Measurements from ENCODE around the gene DNAI1.

DNAI1 gene

GRCh38 chr9:34541540-34541939, 82.9 kb downstream of the DNAI1 start:
- no peak for DNase-seq (ENCODE audit: low read depth in 2 of 2)

GRCh38 chr9:34544035-34544434, 85.4 kb downstream of the DNAI1 start:
- DNase-seq (ENCODE audit: low read depth in 2 of 2), result no peak

- no peak for DNase-seq (ENCODE audit: low read depth in 2 of 2)
These were observed 86.9 kb downstream of the DNAI1 start for GRCh38 chr9:34545497-34545896.

- no peak for DNase-seq (ENCODE audit: low read depth in 2 of 2)
These were observed 87.7 kb downstream of the DNAI1 start for GRCh38 chr9:34546102-34546833.

- DNase-seq (ENCODE audit: low read depth in 2 of 2), result peak in 1 of 2 donors; percentile 24
These were observed 88.5 kb downstream of the DNAI1 start for GRCh38 chr9:34546834-34547827.

- DNase-seq (ENCODE audit: low read depth in 2 of 2), result no peak
These were observed 89.5 kb downstream of the DNAI1 start for GRCh38 chr9:34547960-34548611.

GRCh38 chr9:34549407-34549732, 90.8 kb downstream of the DNAI1 start:
- no peak for DNase-seq (ENCODE audit: low read depth in 2 of 2)

GRCh38 chr9:34550016-34550680, 91.5 kb downstream of the DNAI1 start:
- no peak for DNase-seq (ENCODE audit: low read depth in 2 of 2)

- DNase-seq (ENCODE audit: low read depth in 2 of 2), result no peak
These were observed 92.2 kb downstream of the DNAI1 start for GRCh38 chr9:34550681-34551270.

- no peak for DNase-seq (ENCODE audit: low read depth in 2 of 2)
These were observed 93.4 kb downstream of the DNAI1 start for GRCh38 chr9:34551751-34552605.

- DNase-seq (ENCODE audit: low read depth in 2 of 2), result no peak
These were observed 94.0 kb downstream of the DNAI1 start for GRCh38 chr9:34552606-34552981.

GRCh38 chr9:34552986-34553385, 94.4 kb downstream of the DNAI1 start:
- no peak for DNase-seq (ENCODE audit: low read depth in 2 of 2)

GRCh38 chr9:34553511-34554021, 95.0 kb downstream of the DNAI1 start:
- DNase-seq (ENCODE audit: low read depth in 2 of 2), result no peak

GRCh38 chr9:34554211-34555001, 95.8 kb downstream of the DNAI1 start:
- DNase-seq (ENCODE audit: low read depth in 2 of 2), result no peak

- no peak for DNase-seq (ENCODE audit: low read depth in 2 of 2)
These were observed 96.4 kb downstream of the DNAI1 start for GRCh38 chr9:34555002-34555348.

- DNase-seq (ENCODE audit: low read depth in 2 of 2), result no peak
These were observed 96.9 kb downstream of the DNAI1 start for GRCh38 chr9:34555500-34555899.

- no peak for DNase-seq (ENCODE audit: low read depth in 2 of 2)
These were observed 97.4 kb downstream of the DNAI1 start for GRCh38 chr9:34555936-34556525.

- no peak for DNase-seq (ENCODE audit: low read depth in 2 of 2)
These were observed 98.3 kb downstream of the DNAI1 start for GRCh38 chr9:34556949-34557348.
